K562 (cell line): ENCODE measurements around the gene TLE7. TPM values are rescaled to one million over a fixed set of nuclear protein-coding genes. Genes with fewer than 3 reads are reported as not detected.

Experiments
- ARID1B ChIP-seq: fragments of 450-650 bp; IDR thresholded peaks from 2 replicates; pipeline ENCODE4 v1.6.1; 2016; ENCODE audit warnings: antibody characterized with exemption, mild to moderate bottlenecking, inconsistent platforms
- BCL6 ChIP-seq: fragments of 250-450 bp; sonication (Bioruptor Pico); IDR thresholded peaks from 2 replicates; pipeline ENCODE4 v1.4.0; 2020
- BHLHE40 ChIP-seq: IDR thresholded peaks from 2 replicates; pipeline ENCODE4 v1.6.1; 2011; ENCODE audit warnings: low read length, improper control_type of control experiment
- CBX1 ChIP-seq: sonication (generic); IDR thresholded peaks from 2 replicates; pipeline ENCODE4 v1.6.1; 2016; ENCODE audit warnings: antibody characterized with exemption, low read depth, mild to moderate bottlenecking
- DIDO1 ChIP-seq: fragments of 450-650 bp; IDR thresholded peaks from 2 replicates; pipeline ENCODE4 v1.6.1; 2016; ENCODE audit warnings: low read depth, missing biosample characterization, missing genetic modification characterization
- E2F6 ChIP-seq, 2 experiments: IDR thresholded peaks; 2 replicates each; pipeline ENCODE4 v1.6.1; 2011; ENCODE audit warnings: borderline replicate concordance in 1 of 2, control low read depth in 1 of 2, low read depth in 1 of 2, low read length in 1 of 2, mild to moderate bottlenecking in 1 of 2, mixed read lengths in 1 of 2, moderate library complexity in 1 of 2; ENCODE audit not compliant: insufficient read depth in 1 of 2, insufficient read length in 1 of 2, poor library complexity in 1 of 2, severe bottlenecking in 1 of 2; ENCODE audit errors: extremely low read depth in 1 of 2
- HES1 ChIP-seq: fragments of 450-650 bp; IDR thresholded peaks from 2 replicates; pipeline ENCODE4 v1.6.1; 2016; ENCODE audit warnings: low read depth, mild to moderate bottlenecking, moderate library complexity
- ILK ChIP-seq: fragments of 450-650 bp; IDR thresholded peaks from 2 replicates; pipeline ENCODE4 v1.6.1; 2016; ENCODE audit warnings: missing genetic modification characterization, low read depth, mild to moderate bottlenecking, missing compliant biosample characterization, moderate library complexity, borderline replicate concordance
- POLR2B ChIP-seq: fragments of 450-650 bp; IDR thresholded peaks from 2 replicates; pipeline ENCODE4 v1.6.1; 2018; ENCODE audit warnings: low read depth; ENCODE audit not compliant: partially characterized antibody
- POLR3A ChIP-seq: IDR thresholded peaks from 2 replicates; pipeline ENCODE4 v1.6.1; 2011; ENCODE audit warnings: borderline replicate concordance, mild to moderate bottlenecking, moderate library complexity; ENCODE audit not compliant: insufficient read length, insufficient read depth; ENCODE audit errors: extremely low read depth
- SPI1 ChIP-seq: IDR thresholded peaks from 2 replicates; pipeline ENCODE4 v1.6.1; 2011; ENCODE audit warnings: low read depth, low read length, control low read depth, borderline replicate concordance
- STAT5A ChIP-seq: IDR thresholded peaks from 2 replicates; pipeline ENCODE4 v1.6.1; 2012; ENCODE audit warnings: low read length, inconsistent platforms, borderline replicate concordance
- TAL1 ChIP-seq: fragments of 450-650 bp; IDR thresholded peaks from 2 replicates; pipeline ENCODE4 v1.6.1; 2016; ENCODE audit warnings: mild to moderate bottlenecking
- TCF3 ChIP-seq: sonication (generic); formaldehyde crosslinking; IDR thresholded peaks from 2 replicates; pipeline ENCODE4 v1.4.0; 2020; ENCODE audit warnings: mild to moderate bottlenecking, missing genetic modification reagents
- ZFP91 ChIP-seq: sonication (generic); formaldehyde crosslinking; IDR thresholded peaks from 2 replicates; pipeline ENCODE4 v1.8.0; 2022; ENCODE audit warnings: mild to moderate bottlenecking, missing genetic modification reagents
- ZNF124 ChIP-seq: sonication (generic); formaldehyde crosslinking; IDR thresholded peaks from 2 replicates; pipeline ENCODE4 v1.8.1; 2022; ENCODE audit warnings: missing genetic modification reagents
- ZNF134 ChIP-seq: fragments of 250-450 bp; sonication (Bioruptor Pico); conservative IDR thresholded peaks from 2 replicates; pipeline ENCODE4 v1.4.0; 2020
- ZNF143 ChIP-seq: sonication (generic); formaldehyde crosslinking; IDR thresholded peaks from 2 replicates; pipeline ENCODE4 v1.9.0; 2022; ENCODE audit warnings: mild to moderate bottlenecking, missing genetic modification reagents
- ZNF609 ChIP-seq: sonication (generic); formaldehyde crosslinking; IDR thresholded peaks from 2 replicates; pipeline ENCODE4 v1.8.1; 2023; ENCODE audit warnings: missing genetic modification reagents, mild to moderate bottlenecking, borderline replicate concordance
- polyA plus RNA-seq, 8 experiments: library from polyadenylated mRNA; depleted of rRNA in 4 of 8; stranded (reverse) in 5 of 8; unstranded in 3 of 8; fragments of >200 nt; fragmentation: Nextera tagmentation in 2 of 8; fragmentation: Illumina TruSeq in 1 of 8; extraction: Ambion mirVana in 2 of 8; extraction: Trizol in 1 of 8; gene quantifications; 2 replicates each; pipeline versions ENCODE4 v1.2.1 to v1.2.3, GENCODE V29; 2011 to 2014; ENCODE audit warnings: inconsistent platforms in 1 of 8, missing spikeins in 1 of 8
- total RNA-seq, 7 experiments: library from RNA; depleted of rRNA in 6 of 7; stranded (reverse); fragments of >200 nt in 6 of 7; fragmentation: Illumina TruSeq in 2 of 7; extraction: Trizol in 2 of 7; gene quantifications; 2 replicates each; pipeline versions ENCODE4 v1.2.1 to v1.2.3, GENCODE V29; 2011 to 2021; ENCODE audit warnings: low replicate concordance in 1 of 7

The TLE7 gene
- total and polyA plus RNA-seq, 9 of the 15 experiments (the other 6 are each of a cell fraction or from before 2014, with no cell fraction given): not detected

GRCh38 chr16:71484006-71484893, 42.4 kb upstream of the TLE7 start (continued):
- TF ChIP-seq ZFP91 (no peak), BCL6 (no peak), ZNF134 (CRISPR knock-in tag) (no peak), ARID1B (no peak), BHLHE40 (peak; percentile 51; the same call in 1 of the 2 replicates), ZNF124 (CRISPR knock-in tag) (no peak), SPI1 (peak; percentile 84), POLR3A (no peak), DIDO1 (tag) (0 out of 2 replicates have a peak, but pooled peaks have one; percentile 52), ILK (tag) (no peak), POLR2B (peak; percentile 81), CBX1 (0 out of 2 replicates have a peak, but pooled peaks have one; percentile 46), TCF3 (CRISPR knock-in tag) (no peak), ZNF143 (CRISPR knock-in tag) (no peak), E2F6 (IDR thresholded peaks at IDR 0.05; ENCODE audit: borderline replicate concordance in 1 of 2, extremely low read depth in 1 of 2, insufficient read depth in 1 of 2, insufficient read length in 1 of 2, low read depth in 1 of 2, low read length in 1 of 2, poor library complexity in 1 of 2, severe bottlenecking in 1 of 2) (peak in 1 of 2 experiments; percentile 41), HES1 (no peak), ZNF609 (CRISPR knock-in tag) (no peak), STAT5A (no peak), TAL1 (no peak)
